Stimulated activated naive CD8-positive, alpha-beta T cell treated with anti-CD3 and anti-CD28 coated beads, Interleukin-15, amount 100 ng/mL, for 72 hours (primary cell): ENCODE measurements around the gene MBNL1.
A peak's percentile ranks its signal among the peaks of the same experiment; 100 is the strongest.

Source experiments
- ATAC-seq: fragments of 150-1000 bp; cut with Tn5 transposase; 2 replicates; pipeline ENCODE4 v1.10.0; 2021; ENCODE audit warnings: mild to moderate bottlenecking, moderate library complexity
- DNase-seq, 2 donors: peaks; one replicate each; pipeline ENCODE4 v3.0.0; 2021 to 2022
- H3K27ac Mint-ChIP-seq, 2 donors: one replicate each; pipeline ENCODE4 v1.8.0; 2022; ENCODE audit warnings: mild to moderate bottlenecking in 2 of 2, mixed read lengths in 2 of 2, moderate library complexity in 2 of 2
- H3K27me3 Mint-ChIP-seq: one replicate; pipeline ENCODE4 v1.8.0; 2022; ENCODE audit warnings: mixed read lengths
- H3K4me1 Mint-ChIP-seq: one replicate; pipeline ENCODE4 v1.8.0; 2022; ENCODE audit warnings: mild to moderate bottlenecking, mixed read lengths
- H3K4me3 Mint-ChIP-seq, 2 donors: one replicate each; pipeline ENCODE4 v1.8.0; 2022; ENCODE audit warnings: mild to moderate bottlenecking in 2 of 2, mixed read lengths in 2 of 2, moderate library complexity in 1 of 2
- H3K9me3 Mint-ChIP-seq, 2 donors: one replicate each; pipeline ENCODE4 v1.8.0; 2022; ENCODE audit warnings: mixed read lengths in 2 of 2

The MBNL1 gene

DNA sequence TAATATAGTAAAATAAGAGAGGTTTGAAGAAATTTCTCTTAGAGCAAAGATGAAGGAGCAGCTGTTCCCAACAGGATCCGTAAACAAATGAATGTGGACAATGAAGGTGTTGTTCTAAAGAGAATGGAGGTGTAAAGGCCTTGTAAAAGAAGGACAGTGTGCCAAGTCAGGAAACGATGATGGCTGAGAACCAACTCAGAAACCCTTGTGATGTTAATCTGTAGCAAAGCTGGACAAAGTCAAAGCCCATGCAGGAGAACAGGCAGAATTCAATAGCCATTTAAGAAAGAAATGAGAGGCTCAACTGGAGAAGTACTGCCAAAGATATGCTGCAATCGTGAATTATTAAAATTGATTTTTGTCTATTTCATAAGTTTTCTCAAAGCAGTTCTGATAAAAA lies 192.2 kb downstream of the MBNL1 start:
- Mint-ChIP-seq H3K27ac (peak overlapping the region; percentile 48 to 94), H3K27me3 (no peaks in the 10 kb centered on the region), H3K4me1 (peaks cover 30% of the 10 kb centered on the region), H3K4me3 (no peak overlapping the region), H3K9me3 (no peaks in the 10 kb centered on the region)
- DNase-seq = no peak
- no peak for ATAC-seq

DNA sequence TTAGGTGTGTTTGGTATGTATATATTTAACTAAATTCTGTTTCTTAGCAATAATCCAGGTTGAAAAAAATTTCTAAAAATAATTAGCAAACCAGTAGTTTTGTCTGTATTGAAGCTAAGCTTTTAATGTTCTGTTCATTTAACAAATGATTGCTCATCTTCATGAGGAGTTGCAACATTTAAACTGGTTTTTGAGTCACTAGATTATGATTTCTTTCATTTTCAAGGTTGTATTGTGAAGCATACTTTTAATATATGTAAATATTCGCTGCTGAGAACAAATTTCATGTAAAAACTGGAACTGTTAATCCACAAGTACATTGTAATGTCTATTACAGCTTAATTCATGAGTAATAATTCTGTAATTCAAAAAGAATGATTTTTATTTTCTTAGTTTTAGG lies 192.7 kb downstream of the MBNL1 start:
- no peak for ATAC-seq
- Mint-ChIP-seq H3K4me1 (peaks cover 26% of the 10 kb centered on the region), H3K27me3 (no peaks in the 10 kb centered on the region), H3K4me3 (no peak overlapping the region), H3K27ac (peak overlapping the region in 1 of 2 donors; percentile 25), H3K9me3 (no peaks in the 10 kb centered on the region)
- DNase-seq = no peak

DNA sequence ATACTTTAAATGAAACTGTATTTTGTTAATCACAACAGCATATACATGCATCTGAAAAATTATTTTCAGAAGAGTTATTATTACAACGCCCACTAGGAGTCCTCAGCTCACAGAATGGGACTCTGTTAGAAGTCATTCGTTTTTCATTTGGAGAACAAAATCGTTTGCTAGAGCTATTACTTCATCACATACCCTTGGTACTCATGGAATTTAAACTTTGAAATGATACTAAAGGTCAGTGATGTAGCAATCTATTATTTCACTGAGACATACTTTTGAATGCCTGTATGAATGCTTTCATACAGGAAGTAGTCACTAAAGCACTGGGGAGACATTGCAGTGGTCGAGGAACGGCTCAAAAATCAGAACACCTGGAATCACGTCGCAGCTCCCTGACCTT lies 198.1 kb downstream of the MBNL1 start:
- Mint-ChIP-seq H3K4me3 (no peak overlapping the region), H3K9me3 (no peaks in the 10 kb centered on the region), H3K27me3 (no peaks in the 10 kb centered on the region), H3K4me1 (peaks cover 7% of the 10 kb centered on the region), H3K27ac (peak overlapping the region in 1 of 2 donors; percentile 89)
- DNase-seq = no peak
- ATAC-seq = peak; percentile 80

DNA sequence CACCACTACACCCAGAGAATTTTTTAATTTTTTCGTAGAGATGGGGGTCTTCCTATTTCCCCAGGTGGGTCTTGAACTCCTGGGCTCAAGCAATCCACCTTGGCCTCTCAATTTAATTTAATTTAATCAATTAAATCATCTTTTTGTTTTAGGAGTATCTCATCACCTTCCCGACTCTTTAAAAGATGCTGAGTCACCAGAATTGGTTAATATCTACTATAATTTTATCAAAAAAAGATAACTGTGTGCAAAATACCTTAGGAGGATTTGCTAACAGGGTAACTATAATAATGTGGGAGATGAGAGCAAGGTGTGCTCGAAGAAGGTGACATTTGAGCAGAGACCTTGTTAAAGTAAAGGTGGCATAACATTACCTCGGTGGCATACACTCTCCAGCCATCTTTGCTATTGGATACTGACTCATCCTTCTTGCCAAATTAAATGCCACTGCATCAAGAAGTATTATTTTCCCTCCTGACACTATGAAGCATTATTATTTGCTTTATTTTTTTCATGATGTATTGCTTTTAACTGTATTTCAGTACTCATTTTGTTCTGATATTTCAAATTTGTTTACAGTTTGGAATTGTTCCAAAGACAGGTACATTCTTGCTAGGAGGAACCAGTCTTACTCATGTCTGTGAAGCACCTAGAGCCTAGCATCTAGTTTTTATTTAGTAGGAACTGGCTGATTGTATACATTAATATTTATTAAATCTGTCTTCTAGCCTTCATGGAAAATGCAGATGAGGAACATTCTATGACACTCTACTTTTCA lies 200.7 kb downstream of the MBNL1 start:
- no peak for DNase-seq
- H3K4me3 Mint-ChIP-seq = no peak overlapping the region
- no peak for ATAC-seq
- no peaks in the 10 kb centered on the region for H3K27me3 Mint-ChIP-seq
- peaks cover 17% of the 10 kb centered on the region for H3K4me1 Mint-ChIP-seq
- no peaks in the 10 kb centered on the region for H3K9me3 Mint-ChIP-seq
- H3K27ac Mint-ChIP-seq = no peak overlapping the region

DNA sequence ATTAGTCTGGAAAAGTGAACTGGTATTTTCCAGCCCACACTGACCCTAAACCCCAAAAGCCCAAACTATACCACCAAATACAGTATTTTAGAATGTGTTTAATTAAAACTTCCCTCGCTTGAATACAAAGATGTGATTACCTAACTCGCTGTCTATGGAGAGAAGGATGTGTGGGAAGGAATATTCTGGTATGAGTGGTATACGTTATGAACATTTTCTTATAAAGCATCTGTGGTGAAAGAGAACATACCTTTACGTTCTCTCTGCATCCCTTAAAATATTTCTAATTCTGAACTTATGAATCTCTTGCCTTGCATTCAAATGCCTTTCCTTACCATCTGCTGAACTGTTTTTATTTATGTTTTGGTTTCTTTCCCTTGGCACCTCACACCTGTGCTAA lies 201.4 kb downstream of the MBNL1 start:
- Mint-ChIP-seq H3K27ac (no peak overlapping the region), H3K4me3 (no peak overlapping the region), H3K9me3 (no peaks in the 10 kb centered on the region), H3K27me3 (no peaks in the 10 kb centered on the region), H3K4me1 (peaks cover 17% of the 10 kb centered on the region)
- no peak for ATAC-seq
- no peak for DNase-seq

DNA sequence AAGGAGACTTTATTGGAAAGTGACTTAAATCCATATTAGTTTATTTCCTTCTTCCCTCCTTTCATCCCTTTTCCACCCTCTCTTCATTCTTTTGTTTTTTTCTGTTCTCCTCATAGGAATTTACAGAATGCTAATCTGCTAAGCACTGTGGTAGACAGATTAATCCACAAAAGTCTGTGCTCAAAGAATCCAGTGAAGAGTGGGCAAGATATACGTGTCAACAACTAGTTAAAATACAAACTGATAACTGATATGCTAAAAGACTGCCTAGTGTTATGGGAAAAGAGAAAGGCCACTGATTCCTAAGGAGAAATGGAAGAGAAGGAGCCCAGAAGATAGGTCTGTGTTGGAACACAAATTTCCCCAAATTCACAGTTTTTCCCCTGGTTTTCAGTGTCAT lies 202.2 kb downstream of the MBNL1 start:
- no peaks in the 10 kb centered on the region for H3K27me3 Mint-ChIP-seq
- H3K27ac Mint-ChIP-seq = no peak overlapping the region
- H3K4me1 Mint-ChIP-seq = peaks cover 17% of the 10 kb centered on the region
- H3K9me3 Mint-ChIP-seq = no peaks in the 10 kb centered on the region
- no peak for ATAC-seq
- no peak overlapping the region for H3K4me3 Mint-ChIP-seq
- DNase-seq = no peak

DNA sequence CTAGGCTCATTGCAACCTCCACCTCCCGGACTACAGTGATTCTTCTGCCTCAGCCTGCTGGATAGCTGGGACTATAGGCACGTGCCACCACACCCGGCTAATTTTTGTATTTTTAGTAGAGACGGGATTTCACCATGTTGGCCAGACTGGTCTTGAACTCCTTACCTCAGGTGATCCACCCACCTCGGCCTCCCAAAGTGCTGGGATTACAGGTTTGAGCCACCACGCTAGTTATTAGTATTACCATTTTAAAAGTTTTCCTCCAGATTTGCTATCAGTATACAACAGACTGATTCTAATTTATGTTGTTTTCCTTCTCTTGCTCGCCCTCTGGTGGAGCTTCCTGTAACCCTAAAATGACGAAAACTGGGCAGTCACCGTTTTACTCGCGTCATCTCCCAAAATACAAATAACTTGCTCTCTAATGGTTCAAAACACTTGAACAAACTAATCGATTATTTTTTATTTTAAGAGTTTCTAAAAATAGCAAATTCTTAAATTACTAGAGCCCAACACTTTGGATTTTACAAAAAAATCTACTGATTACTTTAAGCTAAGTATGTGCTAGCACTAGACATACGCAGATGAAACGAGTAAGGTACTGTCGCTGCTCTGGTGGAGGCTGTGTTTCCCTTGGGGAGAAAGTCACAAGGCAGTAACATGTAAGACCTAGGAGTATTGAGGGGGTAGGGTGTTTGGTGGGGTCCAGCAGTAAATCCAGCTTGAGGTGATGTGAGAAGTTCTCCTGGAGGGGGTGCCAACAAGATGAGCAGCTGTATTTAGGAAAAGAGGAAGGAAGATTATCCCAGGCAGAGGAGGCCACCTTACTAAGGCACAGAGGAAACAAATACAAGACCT lies 203.3 kb downstream of the MBNL1 start:
- H3K4me3 Mint-ChIP-seq = peak overlapping the region; percentile 50 to 54
- no peaks in the 10 kb centered on the region for H3K9me3 Mint-ChIP-seq
- DNase-seq (peak; percentile 59 to 67), ATAC-seq (peak; percentile 88)
- H3K27ac Mint-ChIP-seq = peak overlapping the region; percentile 72 to 75
- no peaks in the 10 kb centered on the region for H3K27me3 Mint-ChIP-seq
- H3K4me1 Mint-ChIP-seq = peaks cover 12% of the 10 kb centered on the region

DNA sequence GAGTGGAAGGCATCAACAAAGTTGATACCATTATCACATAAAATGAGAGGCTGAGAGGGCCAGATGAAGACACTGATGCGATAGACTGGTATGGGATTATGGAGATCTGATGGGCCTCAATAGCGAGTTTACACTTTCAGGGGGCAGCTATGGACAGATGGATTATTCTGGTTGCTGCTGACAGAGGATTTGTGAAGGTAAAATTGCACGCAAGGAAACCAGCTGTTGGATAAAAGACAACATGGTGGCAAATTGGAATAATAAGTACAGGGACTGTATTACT lies 203.9 kb downstream of the MBNL1 start:
- Mint-ChIP-seq H3K4me3 (peak overlapping the region; percentile 50 to 54), H3K4me1 (peaks cover 11% of the 10 kb centered on the region), H3K9me3 (no peaks in the 10 kb centered on the region), H3K27me3 (no peaks in the 10 kb centered on the region), H3K27ac (peak overlapping the region in 1 of 2 donors; percentile 72)
- DNase-seq (no peak), ATAC-seq (no peak)

DNA sequence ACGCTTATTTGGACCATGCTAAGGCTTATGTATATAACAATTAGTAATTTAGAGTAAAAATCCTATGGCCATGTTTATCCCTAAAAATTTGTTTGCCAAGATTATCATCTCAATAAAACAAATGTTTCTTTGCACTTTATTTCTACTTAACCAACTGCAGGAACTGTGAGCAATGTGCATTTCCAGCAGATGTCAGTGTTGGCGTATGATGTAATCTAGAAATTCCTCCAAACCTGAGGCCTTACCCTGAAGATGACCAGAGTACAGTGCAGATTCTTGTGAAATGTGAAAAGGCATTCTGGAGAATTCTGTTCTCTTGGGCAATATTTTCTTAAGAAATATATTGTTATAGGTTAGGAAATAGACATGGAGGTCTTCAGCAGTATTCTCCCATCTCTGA lies 205.9 kb downstream of the MBNL1 start:
- Mint-ChIP-seq H3K4me1 (peaks cover 11% of the 10 kb centered on the region), H3K27ac (no peak overlapping the region), H3K27me3 (no peaks in the 10 kb centered on the region), H3K9me3 (no peaks in the 10 kb centered on the region), H3K4me3 (no peak overlapping the region)
- peak; percentile 50 for ATAC-seq
- no peak for DNase-seq

DNA sequence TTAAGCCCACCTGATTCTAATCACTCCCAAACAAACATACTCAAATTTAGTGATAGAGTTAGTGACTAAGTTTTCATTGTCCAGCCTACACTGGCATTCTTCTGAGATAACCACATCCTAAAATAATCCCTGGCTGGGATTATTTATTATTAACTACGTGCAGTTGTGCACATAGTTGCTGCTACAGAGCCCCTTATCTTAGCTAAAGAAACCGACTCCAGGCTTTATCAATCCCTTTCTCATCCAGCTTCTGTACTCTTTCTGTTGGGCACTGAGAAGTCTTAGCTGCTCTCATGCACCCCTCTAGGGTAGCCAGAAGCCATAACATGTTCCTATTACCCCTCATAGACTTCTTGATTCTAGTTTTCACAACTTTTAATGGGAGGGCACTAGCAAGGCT lies 208.7 kb downstream of the MBNL1 start:
- ATAC-seq (no peak), DNase-seq (no peak)
- no peaks in the 10 kb centered on the region for H3K27me3 Mint-ChIP-seq
- peaks cover 7 to 15% of the 10 kb centered on the region in 2 donors for H3K9me3 Mint-ChIP-seq
- peaks cover 4% of the 10 kb centered on the region for H3K4me1 Mint-ChIP-seq
- H3K4me3 Mint-ChIP-seq = no peak overlapping the region
- H3K27ac Mint-ChIP-seq = peak overlapping the region; percentile 42 to 88

DNA sequence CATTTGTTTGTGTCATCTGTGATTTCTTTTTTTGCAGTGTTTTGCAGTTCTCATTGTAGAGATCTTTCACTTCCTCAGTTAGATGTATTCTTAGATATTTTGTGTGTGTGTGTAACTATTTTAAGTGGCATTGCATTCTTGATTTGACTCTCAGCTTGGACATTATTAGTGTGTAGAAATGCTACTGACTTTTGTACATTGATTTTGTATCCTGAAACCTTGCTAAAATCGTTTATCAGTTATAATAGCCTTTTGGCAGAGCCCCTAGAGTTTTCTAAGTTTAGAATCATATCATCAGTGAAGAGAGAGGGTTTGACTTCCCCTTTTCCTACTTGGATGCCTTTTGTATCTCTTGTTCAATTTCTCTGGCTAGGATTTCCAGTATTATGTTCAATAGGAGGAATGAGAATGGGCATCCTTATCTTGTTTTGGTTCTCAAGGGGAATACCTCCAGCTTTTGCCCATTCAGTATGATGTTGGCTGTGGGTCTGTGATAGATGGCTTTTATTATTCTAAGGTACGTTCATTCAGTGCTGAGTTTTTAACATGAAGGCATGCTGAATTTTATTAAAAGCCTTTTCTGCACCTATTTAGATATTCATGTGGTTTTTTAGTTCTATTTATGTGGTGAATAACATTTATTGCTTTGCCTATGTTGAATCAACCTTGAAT lies 211.7 kb downstream of the MBNL1 start:
- Mint-ChIP-seq H3K27me3 (no peaks in the 10 kb centered on the region), H3K4me3 (no peak overlapping the region), H3K4me1 (no peaks in the 10 kb centered on the region), H3K9me3 (peaks cover 7 to 21% of the 10 kb centered on the region in 2 donors), H3K27ac (no peak overlapping the region)
- ATAC-seq = no peak
- no peak for DNase-seq

DNA sequence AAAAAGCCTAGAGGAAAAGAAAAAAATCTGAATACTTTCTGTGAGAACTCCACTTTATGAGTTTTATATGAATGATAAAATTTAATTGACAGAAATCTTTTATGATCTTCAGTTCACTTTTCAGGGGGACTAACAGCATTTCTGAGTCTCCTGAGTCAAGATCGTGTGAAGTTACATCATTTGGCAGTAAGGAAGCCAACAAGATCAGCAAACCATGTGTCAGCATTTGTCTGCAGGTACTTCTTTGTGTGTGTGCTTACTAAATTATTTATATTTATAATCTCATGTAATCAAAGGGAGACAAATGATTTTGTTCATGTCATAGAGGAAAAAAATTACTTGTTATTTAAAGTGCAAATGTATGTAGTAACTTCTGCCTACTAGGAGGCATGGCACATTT lies 217.6 kb downstream of the MBNL1 start:
- DNase-seq (no peak), ATAC-seq (no peak)
- Mint-ChIP-seq H3K27me3 (no peaks in the 10 kb centered on the region), H3K9me3 (peaks cover 4 to 17% of the 10 kb centered on the region in 2 donors), H3K27ac (no peak overlapping the region), H3K4me1 (no peaks in the 10 kb centered on the region), H3K4me3 (no peak overlapping the region)

DNA sequence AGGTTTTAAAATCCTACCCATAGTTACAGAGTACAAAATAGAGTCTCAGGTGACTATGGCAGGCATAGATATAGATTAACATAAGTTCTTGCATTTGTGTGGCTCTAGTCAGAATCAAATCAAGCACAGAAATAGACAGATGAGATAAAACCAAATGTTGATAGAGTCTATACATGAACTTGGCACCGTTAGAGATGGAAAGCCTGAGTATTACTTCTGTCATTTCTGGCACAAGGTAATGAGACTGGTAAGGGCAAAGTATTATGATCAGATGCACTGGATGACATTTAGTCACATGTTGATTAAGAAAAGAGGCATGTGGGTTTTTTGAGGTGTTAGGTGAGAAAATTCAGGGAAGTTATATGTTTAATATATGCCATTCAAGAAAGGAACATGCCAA lies 219.7 kb downstream of the MBNL1 start:
- Mint-ChIP-seq H3K9me3 (no peaks in the 10 kb centered on the region), H3K27ac (no peak overlapping the region), H3K4me3 (no peak overlapping the region), H3K27me3 (no peaks in the 10 kb centered on the region), H3K4me1 (no peaks in the 10 kb centered on the region)
- DNase-seq (no peak), ATAC-seq (no peak)

DNA sequence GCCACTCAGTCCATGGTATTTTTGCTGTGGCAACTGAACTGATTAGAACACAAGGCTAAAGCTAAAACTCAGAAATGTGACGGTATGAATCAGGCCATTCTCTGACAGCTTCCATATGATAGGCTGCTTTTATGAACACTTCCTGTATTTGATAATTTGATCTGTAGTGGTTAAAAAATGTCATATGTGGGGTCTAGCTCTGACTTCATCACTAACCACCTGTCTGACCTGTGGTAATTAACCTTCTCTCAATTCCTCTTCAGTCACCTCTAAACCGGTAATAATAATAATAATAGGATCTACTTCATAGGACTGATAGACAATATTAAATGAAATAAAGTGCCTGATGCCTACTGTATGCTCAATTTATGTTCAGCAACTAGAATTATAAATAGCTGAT lies 223.2 kb downstream of the MBNL1 start:
- no peak for DNase-seq
- no peak overlapping the region for H3K27ac Mint-ChIP-seq
- H3K4me3 Mint-ChIP-seq = no peak overlapping the region
- ATAC-seq = no peak
- no peaks in the 10 kb centered on the region for H3K27me3 Mint-ChIP-seq
- no peaks in the 10 kb centered on the region for H3K4me1 Mint-ChIP-seq
- H3K9me3 Mint-ChIP-seq = no peaks in the 10 kb centered on the region

DNA sequence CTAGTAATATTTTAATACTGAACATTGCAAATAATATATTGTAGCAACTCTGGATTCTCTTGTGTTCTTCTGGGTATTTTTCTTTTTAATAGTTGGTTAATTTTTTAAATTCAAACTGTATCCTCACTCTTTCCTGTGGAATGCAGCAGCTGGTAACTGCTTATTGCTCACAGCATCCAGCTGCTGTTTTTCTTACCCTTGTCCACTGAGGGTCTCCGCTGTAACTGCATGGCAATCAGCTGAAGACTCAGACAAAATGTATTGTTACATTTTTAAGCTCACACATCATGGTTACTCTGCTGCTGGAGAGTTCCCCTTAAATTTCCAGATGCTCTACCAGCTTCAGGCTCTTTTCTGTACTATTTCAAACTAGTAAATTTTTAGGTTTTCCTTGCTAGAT lies 227.6 kb downstream of the MBNL1 start:
- no peak for ATAC-seq
- no peak overlapping the region for H3K4me3 Mint-ChIP-seq
- no peaks in the 10 kb centered on the region for H3K27me3 Mint-ChIP-seq
- no peak overlapping the region for H3K27ac Mint-ChIP-seq
- peaks cover 6% of the 10 kb centered on the region for H3K4me1 Mint-ChIP-seq
- DNase-seq = no peak
- H3K9me3 Mint-ChIP-seq = peaks cover 0 to 5% of the 10 kb centered on the region in 2 donors

DNA sequence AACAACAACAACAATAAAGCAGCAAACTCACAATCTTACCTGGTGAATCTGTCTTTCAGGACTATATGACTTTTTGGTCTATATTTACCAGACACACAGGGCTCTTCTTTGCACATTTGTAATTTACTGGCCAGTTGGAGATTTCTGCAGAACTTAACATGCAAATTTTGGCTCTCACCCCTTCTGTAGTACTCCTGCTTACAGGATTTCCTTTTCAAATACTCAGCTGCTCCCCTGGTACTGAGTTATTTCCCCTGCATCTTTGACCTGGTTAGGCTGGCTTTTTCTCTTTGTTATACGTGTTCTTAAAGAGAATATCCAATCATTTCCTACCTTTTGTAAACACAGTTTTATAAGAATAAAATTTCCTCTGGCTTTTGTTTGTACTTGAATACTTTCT lies 228.0 kb downstream of the MBNL1 start:
- ATAC-seq = no peak
- peaks cover 6% of the 10 kb centered on the region for H3K4me1 Mint-ChIP-seq

More for the DNA sequence above, 228.0 kb downstream of the MBNL1 start:
- Mint-ChIP-seq H3K4me3 (no peak overlapping the region), H3K27me3 (no peaks in the 10 kb centered on the region), H3K27ac (no peak overlapping the region), H3K9me3 (peaks cover 0 to 6% of the 10 kb centered on the region in 2 donors)
- no peak for DNase-seq
